H1 (cell line): ENCODE data around the gene DOCK8. TPM values are rescaled to one million over a fixed set of nuclear protein-coding genes. Genes with fewer than 3 reads are reported as not detected.

Experiments
- NRF1 ChIP-seq: IDR thresholded peaks from 2 replicates; pipeline ENCODE4 v1.6.1; 2011; ENCODE audit warnings: mild to moderate bottlenecking, low read depth, low read length, improper control_type of control experiment
- SP1 ChIP-seq: IDR thresholded peaks from 2 replicates; pipeline ENCODE4 v1.6.1; 2011; ENCODE audit warnings: low read depth, low read length
- SUZ12 ChIP-seq: fragments of 200-600 bp; sonication (generic); IDR thresholded peaks from 2 replicates; pipeline ENCODE4 v1.6.1; 2012; ENCODE audit warnings: mild to moderate bottlenecking, inconsistent platforms, low read length, moderate library complexity, mixed read lengths
- TEAD4 ChIP-seq: IDR thresholded peaks from 2 replicates; pipeline ENCODE4 v1.6.1; 2012; ENCODE audit warnings: low read depth, low read length, inconsistent platforms, mixed read lengths
- polyA plus RNA-seq, 7 experiments: library from polyadenylated mRNA; depleted of rRNA in 3 of 7; stranded (reverse) in 5 of 7; unstranded in 2 of 7; fragments of >200 nt in 5 of 7; fragments of 200-250 nt in 2 of 7; gene quantifications; 1 replicate in 5 of 7; 2 replicates in 1 of 7; 4 replicates in 1 of 7; pipeline versions ENCODE4 v1.2.1 to v1.2.3, GENCODE V29; 2011 to 2013; ENCODE audit warnings: missing spikeins in 2 of 7, mixed read lengths in 2 of 7
- total RNA-seq: library from RNA; stranded (reverse); fragmentation: NEBNext Ultra II Directional; extraction: Animal tissue kit (Norgen Biotek cat#: 25700); gene quantifications from 2 replicates; pipeline ENCODE4 v1.2.1, GENCODE V29; 2021
- TF ChIP-seq, protein P1 (sequence below): fragments of 300-600 bp; sonication (generic); IDR thresholded peaks from 2 replicates; pipeline ENCODE4 v1.7.1; 2012; ENCODE audit warnings: low read length, moderate library complexity, mild to moderate bottlenecking, inconsistent platforms; ENCODE audit not compliant: insufficient replicate concordance
- TF ChIP-seq, protein P2 (sequence below): IDR thresholded peaks from 2 replicates; pipeline ENCODE4 v1.6.1; 2012; ENCODE audit warnings: inconsistent platforms
- TF ChIP-seq, protein P3 (sequence below), 3 experiments: IDR thresholded peaks; 1 replicate in 2 of 3; 2 replicates in 1 of 3; pipeline versions ENCODE4 v1.5.1 to v1.6.1; 2011; ENCODE audit warnings: low read length in 3 of 3, mild to moderate bottlenecking in 3 of 3, inconsistent platforms in 2 of 3, low read depth in 1 of 3, moderate library complexity in 1 of 3; ENCODE audit not compliant: insufficient read depth in 1 of 3; ENCODE audit errors: control extremely low read depth in 1 of 3

DOCK8 gene
- total and polyA plus RNA-seq, 2 of the 8 experiments (the other 6 are each of a cell fraction or from before 2014, with no cell fraction given) = 0.57 to 2.0 TPM

DNA sequence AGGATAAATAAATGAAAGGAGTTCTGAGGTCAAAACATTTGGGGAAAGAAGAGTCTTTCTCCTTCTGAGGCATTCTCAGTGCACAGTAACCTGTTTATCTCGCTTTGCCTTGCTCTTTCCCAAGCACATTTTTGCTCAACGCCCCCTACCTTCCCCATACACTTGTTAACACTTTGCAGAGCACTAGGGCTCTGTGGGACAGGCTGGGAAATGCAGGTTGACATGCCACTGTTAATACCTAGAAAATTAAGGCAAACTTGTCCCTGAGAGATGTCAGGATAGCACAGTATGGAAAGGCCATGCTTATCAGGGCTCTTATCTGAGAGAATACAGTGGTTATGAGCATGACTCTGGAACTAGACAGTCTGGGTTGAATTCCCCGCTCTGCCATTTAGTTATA is 152.0 kb downstream of the DOCK8 start (continued):
- TF ChIP-seq, protein P1, sequence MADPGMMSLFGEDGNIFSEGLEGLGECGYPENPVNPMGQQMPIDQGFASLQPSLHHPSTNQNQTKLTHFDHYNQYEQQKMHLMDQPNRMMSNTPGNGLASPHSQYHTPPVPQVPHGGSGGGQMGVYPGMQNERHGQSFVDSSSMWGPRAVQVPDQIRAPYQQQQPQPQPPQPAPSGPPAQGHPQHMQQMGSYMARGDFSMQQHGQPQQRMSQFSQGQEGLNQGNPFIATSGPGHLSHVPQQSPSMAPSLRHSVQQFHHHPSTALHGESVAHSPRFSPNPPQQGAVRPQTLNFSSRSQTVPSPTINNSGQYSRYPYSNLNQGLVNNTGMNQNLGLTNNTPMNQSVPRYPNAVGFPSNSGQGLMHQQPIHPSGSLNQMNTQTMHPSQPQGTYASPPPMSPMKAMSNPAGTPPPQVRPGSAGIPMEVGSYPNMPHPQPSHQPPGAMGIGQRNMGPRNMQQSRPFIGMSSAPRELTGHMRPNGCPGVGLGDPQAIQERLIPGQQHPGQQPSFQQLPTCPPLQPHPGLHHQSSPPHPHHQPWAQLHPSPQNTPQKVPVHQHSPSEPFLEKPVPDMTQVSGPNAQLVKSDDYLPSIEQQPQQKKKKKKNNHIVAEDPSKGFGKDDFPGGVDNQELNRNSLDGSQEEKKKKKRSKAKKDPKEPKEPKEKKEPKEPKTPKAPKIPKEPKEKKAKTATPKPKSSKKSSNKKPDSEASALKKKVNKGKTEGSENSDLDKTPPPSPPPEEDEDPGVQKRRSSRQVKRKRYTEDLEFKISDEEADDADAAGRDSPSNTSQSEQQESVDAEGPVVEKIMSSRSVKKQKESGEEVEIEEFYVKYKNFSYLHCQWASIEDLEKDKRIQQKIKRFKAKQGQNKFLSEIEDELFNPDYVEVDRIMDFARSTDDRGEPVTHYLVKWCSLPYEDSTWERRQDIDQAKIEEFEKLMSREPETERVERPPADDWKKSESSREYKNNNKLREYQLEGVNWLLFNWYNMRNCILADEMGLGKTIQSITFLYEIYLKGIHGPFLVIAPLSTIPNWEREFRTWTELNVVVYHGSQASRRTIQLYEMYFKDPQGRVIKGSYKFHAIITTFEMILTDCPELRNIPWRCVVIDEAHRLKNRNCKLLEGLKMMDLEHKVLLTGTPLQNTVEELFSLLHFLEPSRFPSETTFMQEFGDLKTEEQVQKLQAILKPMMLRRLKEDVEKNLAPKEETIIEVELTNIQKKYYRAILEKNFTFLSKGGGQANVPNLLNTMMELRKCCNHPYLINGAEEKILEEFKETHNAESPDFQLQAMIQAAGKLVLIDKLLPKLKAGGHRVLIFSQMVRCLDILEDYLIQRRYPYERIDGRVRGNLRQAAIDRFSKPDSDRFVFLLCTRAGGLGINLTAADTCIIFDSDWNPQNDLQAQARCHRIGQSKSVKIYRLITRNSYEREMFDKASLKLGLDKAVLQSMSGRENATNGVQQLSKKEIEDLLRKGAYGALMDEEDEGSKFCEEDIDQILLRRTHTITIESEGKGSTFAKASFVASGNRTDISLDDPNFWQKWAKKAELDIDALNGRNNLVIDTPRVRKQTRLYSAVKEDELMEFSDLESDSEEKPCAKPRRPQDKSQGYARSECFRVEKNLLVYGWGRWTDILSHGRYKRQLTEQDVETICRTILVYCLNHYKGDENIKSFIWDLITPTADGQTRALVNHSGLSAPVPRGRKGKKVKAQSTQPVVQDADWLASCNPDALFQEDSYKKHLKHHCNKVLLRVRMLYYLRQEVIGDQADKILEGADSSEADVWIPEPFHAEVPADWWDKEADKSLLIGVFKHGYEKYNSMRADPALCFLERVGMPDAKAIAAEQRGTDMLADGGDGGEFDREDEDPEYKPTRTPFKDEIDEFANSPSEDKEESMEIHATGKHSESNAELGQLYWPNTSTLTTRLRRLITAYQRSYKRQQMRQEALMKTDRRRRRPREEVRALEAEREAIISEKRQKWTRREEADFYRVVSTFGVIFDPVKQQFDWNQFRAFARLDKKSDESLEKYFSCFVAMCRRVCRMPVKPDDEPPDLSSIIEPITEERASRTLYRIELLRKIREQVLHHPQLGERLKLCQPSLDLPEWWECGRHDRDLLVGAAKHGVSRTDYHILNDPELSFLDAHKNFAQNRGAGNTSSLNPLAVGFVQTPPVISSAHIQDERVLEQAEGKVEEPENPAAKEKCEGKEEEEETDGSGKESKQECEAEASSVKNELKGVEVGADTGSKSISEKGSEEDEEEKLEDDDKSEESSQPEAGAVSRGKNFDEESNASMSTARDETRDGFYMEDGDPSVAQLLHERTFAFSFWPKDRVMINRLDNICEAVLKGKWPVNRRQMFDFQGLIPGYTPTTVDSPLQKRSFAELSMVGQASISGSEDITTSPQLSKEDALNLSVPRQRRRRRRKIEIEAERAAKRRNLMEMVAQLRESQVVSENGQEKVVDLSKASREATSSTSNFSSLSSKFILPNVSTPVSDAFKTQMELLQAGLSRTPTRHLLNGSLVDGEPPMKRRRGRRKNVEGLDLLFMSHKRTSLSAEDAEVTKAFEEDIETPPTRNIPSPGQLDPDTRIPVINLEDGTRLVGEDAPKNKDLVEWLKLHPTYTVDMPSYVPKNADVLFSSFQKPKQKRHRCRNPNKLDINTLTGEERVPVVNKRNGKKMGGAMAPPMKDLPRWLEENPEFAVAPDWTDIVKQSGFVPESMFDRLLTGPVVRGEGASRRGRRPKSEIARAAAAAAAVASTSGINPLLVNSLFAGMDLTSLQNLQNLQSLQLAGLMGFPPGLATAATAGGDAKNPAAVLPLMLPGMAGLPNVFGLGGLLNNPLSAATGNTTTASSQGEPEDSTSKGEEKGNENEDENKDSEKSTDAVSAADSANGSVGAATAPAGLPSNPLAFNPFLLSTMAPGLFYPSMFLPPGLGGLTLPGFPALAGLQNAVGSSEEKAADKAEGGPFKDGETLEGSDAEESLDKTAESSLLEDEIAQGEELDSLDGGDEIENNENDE = no peak
- TF ChIP-seq NRF1 (no peak), SP1 (no peak), SUZ12 (no peak), TEAD4 (no peak)
- TF ChIP-seq, protein P2, sequence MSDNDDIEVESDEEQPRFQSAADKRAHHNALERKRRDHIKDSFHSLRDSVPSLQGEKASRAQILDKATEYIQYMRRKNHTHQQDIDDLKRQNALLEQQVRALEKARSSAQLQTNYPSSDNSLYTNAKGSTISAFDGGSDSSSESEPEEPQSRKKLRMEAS = no peak
- TF ChIP-seq, protein P3, sequence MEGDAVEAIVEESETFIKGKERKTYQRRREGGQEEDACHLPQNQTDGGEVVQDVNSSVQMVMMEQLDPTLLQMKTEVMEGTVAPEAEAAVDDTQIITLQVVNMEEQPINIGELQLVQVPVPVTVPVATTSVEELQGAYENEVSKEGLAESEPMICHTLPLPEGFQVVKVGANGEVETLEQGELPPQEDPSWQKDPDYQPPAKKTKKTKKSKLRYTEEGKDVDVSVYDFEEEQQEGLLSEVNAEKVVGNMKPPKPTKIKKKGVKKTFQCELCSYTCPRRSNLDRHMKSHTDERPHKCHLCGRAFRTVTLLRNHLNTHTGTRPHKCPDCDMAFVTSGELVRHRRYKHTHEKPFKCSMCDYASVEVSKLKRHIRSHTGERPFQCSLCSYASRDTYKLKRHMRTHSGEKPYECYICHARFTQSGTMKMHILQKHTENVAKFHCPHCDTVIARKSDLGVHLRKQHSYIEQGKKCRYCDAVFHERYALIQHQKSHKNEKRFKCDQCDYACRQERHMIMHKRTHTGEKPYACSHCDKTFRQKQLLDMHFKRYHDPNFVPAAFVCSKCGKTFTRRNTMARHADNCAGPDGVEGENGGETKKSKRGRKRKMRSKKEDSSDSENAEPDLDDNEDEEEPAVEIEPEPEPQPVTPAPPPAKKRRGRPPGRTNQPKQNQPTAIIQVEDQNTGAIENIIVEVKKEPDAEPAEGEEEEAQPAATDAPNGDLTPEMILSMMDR (IDR thresholded peaks at IDR 0.05; ENCODE audit: control extremely low read depth in 1 of 3, insufficient read depth in 1 of 3, low read depth in 1 of 3, low read length in 3 of 3) = peak in 2 of 3 experiments; percentile 34 to 37; a peak in 2 of 4 replicates
